Adrenal gland (tissue), 12 donors: Measurements from ENCODE around the gene EXOC4. TPM values are rescaled to one million over a fixed set of nuclear protein-coding genes. Genes with fewer than 3 reads are reported as not detected.

ENCODE experiments used
- DNase-seq, 7 donors: peaks; one replicate each; pipeline ENCODE4 v3.0.0-alpha.2; 2019 to 2020
- H3K27ac ChIP-seq, 5 donors: fragments of 200-600 bp; sonication (generic) in 4 of 5; 1 replicate in 3 of 5; 2 replicates in 2 of 5; pipeline versions ENCODE4 v1.5.1 to v1.8.0; 2016 to 2020; ENCODE audit warnings: mild to moderate bottlenecking in 1 of 5
- H3K27me3 ChIP-seq: fragments of 200-600 bp; 2 replicates; pipeline ENCODE4 v1.8.0; 2021
- H3K36me3 ChIP-seq, 2 donors: fragments of 200-600 bp; replicated peaks in 1 of 2; 1 replicate in 1 of 2; 2 replicates in 1 of 2; pipeline versions ENCODE4 v1.5.1 to v1.8.0; 2018 to 2022
- H3K4me1 ChIP-seq, 2 donors: fragments of 200-600 bp; replicated peaks in 1 of 2; 1 replicate in 1 of 2; 2 replicates in 1 of 2; pipeline versions ENCODE4 v1.5.1 to v1.8.0; 2018 to 2021
- H3K4me3 ChIP-seq, 4 donors: fragments of 200-600 bp; sonication (generic) in 3 of 4; one replicate each; pipeline ENCODE4 v1.5.1; 2016 to 2018
- H3K9me3 ChIP-seq, 3 donors: fragments of 200-600 bp; sonication (generic) in 1 of 3; replicated peaks in 1 of 3; 1 replicate in 2 of 3; 2 replicates in 1 of 3; pipeline versions ENCODE4 v1.5.1 to v1.8.0; 2016 to 2021
- POLR2A ChIP-seq, 2 donors: fragments of 450-650 bp; IDR thresholded peaks; one replicate each; pipeline ENCODE4 v1.6.1; 2017; ENCODE audit warnings: antibody characterized with exemption in 2 of 2, mild to moderate bottlenecking in 2 of 2, moderate library complexity in 1 of 2
- WGBS, 4 donors: extraction: QIAGEN DNeasy Blood & Tissue Kit in 2 of 4; methylation state at CpG; one replicate each; pipeline versions ENCODE4 v1.1.5 to v1.1.7; 2013 to 2017; 5-methylcytosine and 5-hydroxymethylcytosine counted together
- intact Hi-C, 2 donors: fragments of 100-400 bp; cut with DNase I; formaldehyde crosslinking; loops; one replicate each; pipeline versions ENCODE4 v1.14.1 to v1.15.0; 2022 to 2023
- polyA plus RNA-seq, 3 donors: library from polyadenylated mRNA; stranded (reverse); fragments of 200-250 nt in 2 of 3; fragments of 350-450 nt in 1 of 3; fragmentation: Illumina TruSeq in 1 of 3; extraction: RNeasy Lipid Tissue Mini Kit (QIAGEN cat#74804) in 1 of 3; gene quantifications; one replicate each; pipeline ENCODE4 v1.2.3, GENCODE V29; 2013 to 2014
- total RNA-seq, 9 donors: library from RNA; depleted of rRNA in 4 of 9; stranded (reverse); fragments of >200 nt in 4 of 9; fragments of 120-200 nt in 1 of 9; fragmentation: NEBNext Ultra II Directional in 1 of 9; extraction: Animal tissue kit (Norgen Biotek cat#: 25700) in 1 of 9; gene quantifications; one replicate each; pipeline versions ENCODE4 v1.1.0 to v1.2.4, GENCODE V29; 2013 to 2023
- TF ChIP-seq, protein P1 (sequence below), 6 experiments: fragments of 450-650 bp in 4 of 6; fragments of 200-600 bp in 2 of 6; sonication (generic) in 1 of 6; IDR thresholded peaks; 1 replicate in 5 of 6; 2 replicates in 1 of 6; pipeline versions ENCODE4 v1.5.1 to v1.8.0; 2016 to 2021; ENCODE audit warnings: antibody characterized with exemption in 6 of 6, mild to moderate bottlenecking in 2 of 6, moderate library complexity in 1 of 6
- donor health status: healthy with polysubstance abuse.
- donor health status: Bipolar disorder and iron deficiency.
- donor health status: DM: yes; HTN: yes; CAD: no.
- donor health status: DM: no; HTN: no; CAD: no.
- donor health status: DM: no; HTN: no; CAD: no.
- donor health status: DM: yes; HTN: yes; CAD: no.

The EXOC4 gene
- total and polyA plus RNA-seq, 12 donors, result 12.5 to 93.8 (median 67.4) TPM

DNA sequence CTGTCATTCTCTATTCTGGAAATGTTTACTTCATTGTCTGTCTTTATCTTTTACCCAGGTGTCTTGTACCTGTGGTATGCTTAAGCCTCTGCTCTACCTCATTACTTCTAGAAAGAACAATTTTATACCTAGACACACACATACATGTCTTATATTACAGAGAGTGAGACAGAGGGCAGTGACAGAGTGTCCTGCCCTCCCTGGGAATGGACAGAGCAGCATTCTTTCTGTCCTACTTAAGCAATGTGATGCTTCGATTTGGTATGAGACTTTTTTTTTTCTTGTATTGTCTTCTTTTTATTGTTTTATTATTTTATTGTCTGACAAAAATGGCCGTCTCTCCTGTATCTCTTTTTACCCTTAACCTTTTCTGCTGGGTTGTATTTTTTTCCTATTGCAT is 286.1 kb downstream of the EXOC4 start:
- Histone ChIP-seq H3K27me3 (no peaks in the 10 kb centered on the region), H3K36me3 (no peaks in the 10 kb centered on the region), H3K4me3 (no peak overlapping the region), H3K27ac (no peak overlapping the region), H3K4me1 (peaks cover 0 to 5% of the 10 kb centered on the region in 2 donors), H3K9me3 (no peaks in the 10 kb centered on the region)
- WGBS, 4 donors, result 64 to 69% (median 66%) methylated on average over 2 of the region's 2 CpGs
- intact Hi-C loops, result no loop called here
- no peak for DNase-seq
- TF ChIP-seq, protein P1, sequence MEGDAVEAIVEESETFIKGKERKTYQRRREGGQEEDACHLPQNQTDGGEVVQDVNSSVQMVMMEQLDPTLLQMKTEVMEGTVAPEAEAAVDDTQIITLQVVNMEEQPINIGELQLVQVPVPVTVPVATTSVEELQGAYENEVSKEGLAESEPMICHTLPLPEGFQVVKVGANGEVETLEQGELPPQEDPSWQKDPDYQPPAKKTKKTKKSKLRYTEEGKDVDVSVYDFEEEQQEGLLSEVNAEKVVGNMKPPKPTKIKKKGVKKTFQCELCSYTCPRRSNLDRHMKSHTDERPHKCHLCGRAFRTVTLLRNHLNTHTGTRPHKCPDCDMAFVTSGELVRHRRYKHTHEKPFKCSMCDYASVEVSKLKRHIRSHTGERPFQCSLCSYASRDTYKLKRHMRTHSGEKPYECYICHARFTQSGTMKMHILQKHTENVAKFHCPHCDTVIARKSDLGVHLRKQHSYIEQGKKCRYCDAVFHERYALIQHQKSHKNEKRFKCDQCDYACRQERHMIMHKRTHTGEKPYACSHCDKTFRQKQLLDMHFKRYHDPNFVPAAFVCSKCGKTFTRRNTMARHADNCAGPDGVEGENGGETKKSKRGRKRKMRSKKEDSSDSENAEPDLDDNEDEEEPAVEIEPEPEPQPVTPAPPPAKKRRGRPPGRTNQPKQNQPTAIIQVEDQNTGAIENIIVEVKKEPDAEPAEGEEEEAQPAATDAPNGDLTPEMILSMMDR (IDR thresholded peaks at IDR 0.05), result no peak
- no peak for TF ChIP-seq POLR2A (IDR thresholded peaks at IDR 0.05)

DNA sequence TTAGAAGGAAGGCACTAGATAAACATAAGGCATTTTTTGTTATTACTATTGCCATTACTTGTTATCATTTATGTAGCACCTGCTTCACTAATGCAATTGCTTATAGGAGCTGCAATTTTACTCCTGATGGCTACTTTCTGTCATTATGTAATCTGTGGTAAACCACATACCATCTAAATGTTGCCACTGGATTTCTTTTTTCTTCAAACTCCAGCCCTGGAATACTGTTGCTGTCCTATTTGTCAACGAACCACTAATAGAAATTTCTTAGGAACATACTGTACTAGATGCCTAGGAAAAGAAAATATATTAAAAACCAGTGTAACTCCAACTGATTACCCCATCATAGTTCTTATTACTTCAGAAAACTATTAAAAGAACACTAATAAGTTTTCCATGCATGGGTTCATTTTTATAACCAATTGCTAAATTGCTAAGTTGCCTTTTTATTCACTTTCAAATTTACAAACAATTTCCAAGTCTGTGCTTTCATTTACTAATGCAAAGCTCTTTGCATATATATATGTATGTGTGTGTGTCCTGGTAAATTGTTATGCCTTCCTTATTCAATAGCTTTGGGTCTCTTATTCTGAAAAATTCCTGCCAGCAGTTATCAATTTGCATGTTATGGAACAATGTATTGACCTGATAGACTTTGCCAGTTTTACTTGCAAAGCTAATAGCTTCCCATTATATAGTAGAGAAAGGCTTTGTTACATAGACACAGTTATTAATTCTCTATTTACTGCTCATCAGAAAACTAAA is 287.4 kb downstream of the EXOC4 start:
- Histone ChIP-seq H3K4me1 (peaks cover 0 to 9% of the 10 kb centered on the region in 2 donors), H3K4me3 (no peak overlapping the region), H3K9me3 (no peaks in the 10 kb centered on the region), H3K27ac (no peak overlapping the region), H3K36me3 (no peaks in the 10 kb centered on the region), H3K27me3 (no peaks in the 10 kb centered on the region)
- 78 to 90% (median 84%) methylated on average over 1 of the region's 1 CpG for WGBS, 4 donors
- intact Hi-C loops, result no loop called here
- no peak for TF ChIP-seq POLR2A (IDR thresholded peaks at IDR 0.05)
- TF ChIP-seq, protein P1 (IDR thresholded peaks at IDR 0.05), result no peak
- no peak for DNase-seq

DNA sequence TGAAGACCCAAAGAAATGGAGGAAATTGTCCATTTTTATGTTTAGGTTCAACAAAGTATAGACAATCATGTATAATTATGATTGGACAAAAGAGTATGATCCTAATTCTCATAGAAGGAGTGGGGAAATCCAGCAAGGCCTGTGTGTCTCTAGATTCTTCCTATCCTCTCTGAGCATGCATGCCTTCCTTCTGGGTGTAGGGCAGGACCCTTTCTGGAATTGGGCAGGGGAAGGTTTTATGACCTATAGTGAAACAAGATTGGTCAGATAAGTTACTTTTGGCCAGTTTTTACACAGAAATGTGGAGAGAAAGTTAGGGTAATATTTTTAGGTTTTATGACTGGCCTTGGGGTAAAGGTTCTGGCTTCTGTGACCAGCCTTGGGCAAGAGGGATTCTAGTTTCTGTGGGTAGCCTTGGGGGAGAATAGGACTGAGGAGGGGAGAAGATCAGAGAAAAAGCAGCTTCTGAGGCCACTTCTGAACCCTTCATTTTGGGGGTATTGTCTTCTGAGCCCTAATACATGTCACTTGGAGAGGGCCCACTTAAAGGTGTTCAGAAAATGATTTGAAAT is 289.4 kb downstream of the EXOC4 start:
- no peak for DNase-seq
- TF ChIP-seq, protein P1 (IDR thresholded peaks at IDR 0.05), result no peak
- TF ChIP-seq POLR2A (IDR thresholded peaks at IDR 0.05), result no peak
- intact Hi-C loops, result no loop called here

DNA sequence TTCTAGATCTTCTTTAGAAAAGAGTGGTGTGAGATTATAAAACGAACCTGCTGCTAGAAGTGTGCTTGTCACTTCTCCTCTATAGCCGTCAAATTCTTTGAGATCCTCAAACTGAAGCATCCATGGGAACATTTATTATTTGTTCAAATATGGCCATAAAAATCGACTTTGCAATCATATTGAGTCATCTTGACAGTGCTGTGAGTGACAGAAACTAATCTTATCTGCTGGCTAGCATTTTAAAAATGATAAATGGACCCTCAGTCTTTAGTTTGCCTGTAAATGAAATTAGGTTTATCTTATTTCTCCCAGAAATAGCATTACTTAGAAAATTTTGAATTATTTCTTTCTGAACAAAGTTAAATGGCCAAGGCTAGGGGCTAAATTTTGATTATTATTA is 290.8 kb downstream of the EXOC4 start:
- 51 to 67% (median 63%) methylated on average over 3 of the region's 3 CpGs for WGBS, 4 donors
- DNase-seq, result no peak
- H3K4me1 ChIP-seq, result peaks cover 0 to 9% of the 10 kb centered on the region in 2 donors
- no peak overlapping the region for H3K4me3 ChIP-seq
- no peak overlapping the region for H3K27ac ChIP-seq
- intact Hi-C loops, result no loop called here
- TF ChIP-seq POLR2A (IDR thresholded peaks at IDR 0.05), result no peak
- TF ChIP-seq, protein P1 (IDR thresholded peaks at IDR 0.05), result no peak
- H3K27me3 ChIP-seq, result no peaks in the 10 kb centered on the region
- H3K36me3 ChIP-seq, result no peaks in the 10 kb centered on the region
- H3K9me3 ChIP-seq, result no peaks in the 10 kb centered on the region

More for the DNA sequence above, 289.4 kb downstream of the EXOC4 start:
- no peak overlapping the region for H3K4me3 ChIP-seq
- H3K27ac ChIP-seq, result no peak overlapping the region
- H3K9me3 ChIP-seq, result no peaks in the 10 kb centered on the region
- no peaks in the 10 kb centered on the region for H3K36me3 ChIP-seq
- no peaks in the 10 kb centered on the region for H3K27me3 ChIP-seq
- H3K4me1 ChIP-seq, result peaks cover 0 to 9% of the 10 kb centered on the region in 2 donors
